ENCODE results near the gene LTO1.

DNA sequence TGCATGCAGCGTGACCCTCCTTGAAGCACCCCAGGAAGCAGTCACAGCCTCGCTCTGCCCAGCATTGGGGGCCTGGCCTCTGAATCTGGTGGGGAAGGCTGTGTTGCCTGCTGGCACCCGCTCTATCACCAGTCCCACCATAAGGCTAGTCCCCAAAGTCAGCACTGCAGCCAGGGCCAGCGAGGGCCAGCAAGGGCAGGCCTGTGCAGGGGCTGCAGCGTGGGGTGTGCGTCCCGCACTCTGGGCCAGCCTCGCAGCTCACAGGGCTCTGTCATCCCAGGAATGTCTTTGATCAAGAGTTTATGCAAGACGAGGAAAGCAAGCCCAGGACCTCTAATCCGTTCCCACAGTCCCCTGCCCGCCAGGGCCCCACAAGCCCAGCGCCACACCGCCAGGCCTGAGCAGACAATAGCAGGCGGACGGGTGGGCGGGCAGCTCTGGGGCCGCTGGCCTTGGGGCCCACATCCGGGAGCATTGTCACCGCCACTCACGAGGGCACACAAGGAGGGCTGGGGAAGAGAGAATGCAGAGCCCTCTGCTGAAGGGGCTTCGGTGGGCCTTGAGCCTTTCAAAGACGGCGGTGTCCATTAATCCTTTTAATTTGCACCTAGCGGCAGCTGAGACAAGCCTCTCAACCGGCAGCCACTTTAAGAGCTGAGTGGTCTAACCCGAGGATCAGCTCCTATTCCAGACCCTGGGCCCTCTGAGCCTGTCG is 17.1 kb downstream of the LTO1 start:
- TF ChIP-seq RAD21 (IDR thresholded peaks at IDR 0.05; ENCODE audit: low read length) (no peak), CTCF (IDR thresholded peaks at IDR 0.05) (no peak), FOXM1 (IDR thresholded peaks at IDR 0.05; ENCODE audit: low read depth) (no peak), YY1 (IDR thresholded peaks at IDR 0.05; ENCODE audit: low read depth) (no peak), NRF1 (IDR thresholded peaks at IDR 0.05; ENCODE audit: low read depth, low read length) (no peak), RCOR1 (IDR thresholded peaks at IDR 0.05; ENCODE audit: low read length) (no peak), SMC3 (IDR thresholded peaks at IDR 0.05; ENCODE audit: low read depth, low read length) (no peak), NFIC (IDR thresholded peaks at IDR 0.05; ENCODE audit: borderline replicate concordance) (no peak), SIN3A (IDR thresholded peaks at IDR 0.05; ENCODE audit: borderline replicate concordance, low read depth, low read length) (no peak), POLR2AphosphoS5 (IDR thresholded peaks at IDR 0.05; ENCODE audit: low read depth, low read length) (no peak), JUND (IDR thresholded peaks at IDR 0.05) (no peak), EP300 (IDR thresholded peaks at IDR 0.05; ENCODE audit: borderline replicate concordance in 1 of 2, low read depth in 1 of 2, low read length in 1 of 2) (no peak)
- TF ChIP-seq, protein P1, sequence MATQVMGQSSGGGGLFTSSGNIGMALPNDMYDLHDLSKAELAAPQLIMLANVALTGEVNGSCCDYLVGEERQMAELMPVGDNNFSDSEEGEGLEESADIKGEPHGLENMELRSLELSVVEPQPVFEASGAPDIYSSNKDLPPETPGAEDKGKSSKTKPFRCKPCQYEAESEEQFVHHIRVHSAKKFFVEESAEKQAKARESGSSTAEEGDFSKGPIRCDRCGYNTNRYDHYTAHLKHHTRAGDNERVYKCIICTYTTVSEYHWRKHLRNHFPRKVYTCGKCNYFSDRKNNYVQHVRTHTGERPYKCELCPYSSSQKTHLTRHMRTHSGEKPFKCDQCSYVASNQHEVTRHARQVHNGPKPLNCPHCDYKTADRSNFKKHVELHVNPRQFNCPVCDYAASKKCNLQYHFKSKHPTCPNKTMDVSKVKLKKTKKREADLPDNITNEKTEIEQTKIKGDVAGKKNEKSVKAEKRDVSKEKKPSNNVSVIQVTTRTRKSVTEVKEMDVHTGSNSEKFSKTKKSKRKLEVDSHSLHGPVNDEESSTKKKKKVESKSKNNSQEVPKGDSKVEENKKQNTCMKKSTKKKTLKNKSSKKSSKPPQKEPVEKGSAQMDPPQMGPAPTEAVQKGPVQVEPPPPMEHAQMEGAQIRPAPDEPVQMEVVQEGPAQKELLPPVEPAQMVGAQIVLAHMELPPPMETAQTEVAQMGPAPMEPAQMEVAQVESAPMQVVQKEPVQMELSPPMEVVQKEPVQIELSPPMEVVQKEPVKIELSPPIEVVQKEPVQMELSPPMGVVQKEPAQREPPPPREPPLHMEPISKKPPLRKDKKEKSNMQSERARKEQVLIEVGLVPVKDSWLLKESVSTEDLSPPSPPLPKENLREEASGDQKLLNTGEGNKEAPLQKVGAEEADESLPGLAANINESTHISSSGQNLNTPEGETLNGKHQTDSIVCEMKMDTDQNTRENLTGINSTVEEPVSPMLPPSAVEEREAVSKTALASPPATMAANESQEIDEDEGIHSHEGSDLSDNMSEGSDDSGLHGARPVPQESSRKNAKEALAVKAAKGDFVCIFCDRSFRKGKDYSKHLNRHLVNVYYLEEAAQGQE (IDR thresholded peaks at IDR 0.05; ENCODE audit: low read depth, low read length): no peak
- TF ChIP-seq, protein P2, sequence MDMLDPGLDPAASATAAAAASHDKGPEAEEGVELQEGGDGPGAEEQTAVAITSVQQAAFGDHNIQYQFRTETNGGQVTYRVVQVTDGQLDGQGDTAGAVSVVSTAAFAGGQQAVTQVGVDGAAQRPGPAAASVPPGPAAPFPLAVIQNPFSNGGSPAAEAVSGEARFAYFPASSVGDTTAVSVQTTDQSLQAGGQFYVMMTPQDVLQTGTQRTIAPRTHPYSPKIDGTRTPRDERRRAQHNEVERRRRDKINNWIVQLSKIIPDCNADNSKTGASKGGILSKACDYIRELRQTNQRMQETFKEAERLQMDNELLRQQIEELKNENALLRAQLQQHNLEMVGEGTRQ (IDR thresholded peaks at IDR 0.05; ENCODE audit: borderline replicate concordance, low read depth, low read length): no peak
